Esophagus squamous epithelium (tissue), 4 donors: ENCODE data around the gene GALNT2.

Experiments
- POLR2A ChIP-seq, 4 donors: fragments of 450-650 bp; IDR thresholded peaks; one replicate each; pipeline ENCODE4 v1.6.1; 2017; ENCODE audit warnings: antibody characterized with exemption in 4 of 4, mild to moderate bottlenecking in 4 of 4, moderate library complexity in 3 of 4
- TF ChIP-seq, protein P1 (sequence below), 6 experiments: fragments of 450-650 bp in 4 of 6; fragments of 200-600 bp in 2 of 6; sonication (generic) in 2 of 6; IDR thresholded peaks; one replicate each; pipeline ENCODE4 v1.5.1; 2016 to 2019; ENCODE audit warnings: antibody characterized with exemption in 6 of 6, mild to moderate bottlenecking in 4 of 6, moderate library complexity in 4 of 6

DNA sequence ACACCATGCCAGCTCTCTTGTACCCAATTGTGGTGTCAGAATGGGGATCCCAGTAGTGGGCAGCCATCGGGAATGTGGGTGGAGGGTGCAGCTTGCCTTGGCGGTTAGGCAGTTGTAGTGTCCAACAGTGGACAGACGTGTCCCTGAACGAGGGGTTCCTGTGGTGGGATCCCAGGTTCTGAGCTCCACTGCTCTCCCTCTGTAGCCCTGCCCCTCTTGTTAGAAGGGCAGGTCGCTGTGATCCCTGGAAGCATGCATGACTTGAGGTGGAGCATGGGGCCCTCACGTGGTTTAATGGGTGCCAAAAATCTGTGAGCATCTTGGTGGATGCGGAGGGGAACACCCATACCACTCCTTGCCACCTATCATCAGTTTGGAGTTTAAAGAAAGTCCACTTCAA, 4.3 kb downstream of the GALNT2 start:
- TF ChIP-seq, protein P1, sequence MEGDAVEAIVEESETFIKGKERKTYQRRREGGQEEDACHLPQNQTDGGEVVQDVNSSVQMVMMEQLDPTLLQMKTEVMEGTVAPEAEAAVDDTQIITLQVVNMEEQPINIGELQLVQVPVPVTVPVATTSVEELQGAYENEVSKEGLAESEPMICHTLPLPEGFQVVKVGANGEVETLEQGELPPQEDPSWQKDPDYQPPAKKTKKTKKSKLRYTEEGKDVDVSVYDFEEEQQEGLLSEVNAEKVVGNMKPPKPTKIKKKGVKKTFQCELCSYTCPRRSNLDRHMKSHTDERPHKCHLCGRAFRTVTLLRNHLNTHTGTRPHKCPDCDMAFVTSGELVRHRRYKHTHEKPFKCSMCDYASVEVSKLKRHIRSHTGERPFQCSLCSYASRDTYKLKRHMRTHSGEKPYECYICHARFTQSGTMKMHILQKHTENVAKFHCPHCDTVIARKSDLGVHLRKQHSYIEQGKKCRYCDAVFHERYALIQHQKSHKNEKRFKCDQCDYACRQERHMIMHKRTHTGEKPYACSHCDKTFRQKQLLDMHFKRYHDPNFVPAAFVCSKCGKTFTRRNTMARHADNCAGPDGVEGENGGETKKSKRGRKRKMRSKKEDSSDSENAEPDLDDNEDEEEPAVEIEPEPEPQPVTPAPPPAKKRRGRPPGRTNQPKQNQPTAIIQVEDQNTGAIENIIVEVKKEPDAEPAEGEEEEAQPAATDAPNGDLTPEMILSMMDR (IDR thresholded peaks at IDR 0.05), result no peak
- TF ChIP-seq POLR2A (IDR thresholded peaks at IDR 0.05), result no peak
